Activated CD8-positive, alpha-beta memory T cell treated with anti-CD3 and anti-CD28 coated beads for 1 hour (primary cell): ENCODE measurements around the gene FAM9C.
"Not testable (repeated sequence)": the region's sequence is repeated elsewhere in the genome, so short reads cannot be mapped to it uniquely, and the experiment has no call there.

Source experiments
- DNase-seq, 2 donors: peaks; one replicate each; pipeline ENCODE4 v3.0.0-alpha.2; 2020; ENCODE audit warnings: low read depth in 1 of 2; ENCODE audit errors: extremely low read depth in 1 of 2

FAM9C gene

DNA sequence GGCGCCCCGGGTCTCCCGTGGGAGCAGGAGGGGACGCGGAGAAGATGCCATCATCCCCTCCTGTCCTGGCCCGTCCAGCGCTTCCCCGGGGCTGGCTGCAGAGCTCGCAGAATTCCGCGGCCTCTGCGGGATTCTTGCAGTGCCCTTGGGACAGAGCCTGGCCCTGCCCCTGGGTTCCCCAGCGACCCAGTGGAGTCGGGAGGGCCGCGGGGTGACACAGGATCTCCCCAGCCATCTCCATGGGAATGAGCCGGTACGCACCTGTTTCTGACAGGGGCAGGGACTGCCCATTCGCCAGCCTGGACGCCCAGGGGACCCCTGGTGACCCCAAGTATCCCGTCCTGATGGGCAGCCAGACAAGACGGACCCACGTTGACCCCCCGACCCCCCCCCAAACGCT, 482 bp downstream of the FAM9C start:
- no peak for DNase-seq

DNA sequence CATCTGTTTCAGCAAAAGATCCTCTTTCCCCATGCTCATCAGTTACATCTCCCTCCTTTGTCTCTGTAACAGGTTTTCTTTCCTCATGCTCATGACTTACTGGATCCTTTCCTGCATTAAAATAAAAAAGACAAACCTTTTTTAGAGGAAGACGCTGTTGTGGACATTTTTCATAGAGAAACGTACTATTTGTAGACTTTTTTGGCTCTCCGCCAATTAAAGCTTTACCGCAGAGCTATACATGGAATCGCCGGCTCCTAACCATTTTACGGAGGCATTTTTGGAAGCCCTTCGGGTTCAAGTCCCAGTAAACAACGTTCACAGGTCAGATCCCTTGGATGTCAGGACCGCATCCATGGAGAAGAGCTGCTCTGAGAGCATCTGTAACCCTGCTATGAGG, 1.3 kb downstream of the FAM9C start:
- no peak for DNase-seq

DNA sequence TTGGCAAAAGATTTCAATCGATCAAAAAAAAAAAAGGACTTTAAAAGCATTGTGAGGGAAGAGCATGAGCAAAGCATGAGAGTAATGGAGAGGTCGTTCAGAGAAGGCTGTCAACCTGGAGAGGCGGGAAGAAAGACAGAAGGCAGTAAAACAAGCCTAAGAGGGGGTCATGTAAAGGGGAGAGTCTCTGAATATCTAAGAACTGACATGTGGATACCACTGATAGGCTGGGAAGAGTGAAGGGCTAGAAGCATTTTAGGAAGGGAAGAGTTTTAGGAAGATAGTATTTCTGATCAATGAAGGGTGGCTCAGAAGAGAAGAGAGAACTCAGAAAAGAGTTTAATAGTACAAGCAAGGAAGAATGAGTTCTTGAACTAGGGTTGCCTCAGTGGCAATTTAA, 7.5 kb downstream of the FAM9C start:
- no peak for DNase-seq

- no peak for DNase-seq
Measured at GRCh38 chrX:13033193-13033592, 11.2 kb downstream of the FAM9C start.

DNA sequence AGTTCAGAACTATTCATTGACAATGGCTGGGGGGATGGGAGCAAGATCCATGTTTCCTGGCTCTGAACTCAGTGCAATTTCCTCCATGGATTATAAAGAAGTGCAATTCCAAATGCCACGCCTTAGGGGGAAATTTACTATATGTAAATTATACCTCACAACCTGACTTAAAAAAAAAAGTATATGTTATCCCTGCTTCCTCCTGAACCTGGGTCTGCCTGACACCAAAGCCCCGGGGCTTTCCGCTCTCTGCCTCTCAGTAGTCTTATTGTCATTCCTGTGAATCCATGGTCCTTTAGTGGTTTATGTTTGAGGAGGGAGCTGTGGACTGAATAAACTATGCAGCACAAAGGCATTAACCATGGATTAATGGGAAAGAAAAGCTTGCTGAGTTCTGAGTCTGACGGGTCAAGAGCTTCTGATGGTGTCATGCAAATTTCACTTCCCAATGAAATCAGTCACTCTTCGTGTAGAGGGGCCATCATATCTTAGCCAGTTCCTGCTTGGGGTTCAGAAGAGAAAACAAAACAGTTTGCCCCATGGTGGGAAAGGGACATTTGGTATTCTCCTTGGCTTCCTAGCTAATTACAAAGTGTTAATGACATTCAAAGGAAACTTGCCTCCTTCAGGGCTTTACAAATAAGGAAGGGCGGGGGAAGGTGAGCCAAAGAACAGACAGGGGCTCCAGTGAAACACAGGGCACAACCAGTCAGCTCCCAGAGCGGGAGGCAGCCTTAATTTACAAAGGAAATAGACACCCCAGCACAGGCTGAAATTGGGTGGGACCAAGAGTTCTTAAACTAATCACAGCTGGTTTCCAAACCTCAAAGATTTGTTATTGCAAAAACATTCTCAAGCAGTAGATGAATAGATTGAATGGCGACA, 14.3 kb downstream of the FAM9C start:
- DNase-seq, result no peak

DNA sequence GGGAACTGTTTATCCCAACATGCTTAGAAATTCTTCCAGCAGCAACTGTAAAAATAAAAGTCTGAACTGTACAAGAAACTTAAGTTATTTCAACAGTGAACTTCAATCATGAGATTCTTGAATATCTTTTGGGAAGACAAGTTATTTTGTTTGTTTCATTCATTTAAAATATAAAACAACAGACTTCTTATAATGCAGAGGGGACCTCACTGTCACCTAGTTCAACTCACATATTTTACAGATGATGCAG, 14.9 kb downstream of the FAM9C start:
- no peak for DNase-seq

DNA sequence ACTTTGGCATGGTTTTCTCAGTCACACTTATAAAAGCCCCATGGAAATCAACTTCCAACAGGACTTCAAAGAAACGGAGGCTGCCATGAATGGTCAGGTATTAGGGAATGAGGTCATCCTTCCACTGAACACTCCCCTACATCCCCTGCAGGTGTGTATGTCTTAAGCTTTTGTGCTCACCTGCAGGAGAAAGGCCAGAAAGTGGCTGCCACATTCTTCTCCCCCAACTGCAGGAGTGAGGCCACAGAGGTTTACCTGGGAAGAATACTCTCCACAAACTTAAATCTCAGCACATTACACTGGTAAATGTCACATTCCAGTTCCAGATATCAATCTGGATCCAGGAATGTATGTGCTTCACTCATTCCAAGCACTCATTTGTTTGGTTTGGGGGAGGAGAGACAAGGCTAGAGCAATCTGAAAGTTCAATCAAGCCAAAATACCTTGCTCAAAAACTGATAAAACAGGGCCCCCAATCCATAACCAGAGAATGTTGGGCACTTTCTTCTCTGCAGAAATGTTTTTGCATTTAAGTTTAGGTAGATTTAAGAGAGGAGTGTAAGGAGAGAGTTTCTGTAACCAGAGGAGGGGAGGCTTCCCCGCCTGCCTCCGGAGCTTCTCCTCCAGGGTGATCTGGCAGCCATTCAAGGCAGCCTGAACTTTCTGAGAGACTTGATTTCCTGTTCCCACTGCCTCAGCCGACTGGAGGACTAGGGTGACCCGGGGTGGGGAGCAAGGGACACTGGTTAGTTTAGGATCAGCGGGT, 15.4 kb downstream of the FAM9C start:
- DNase-seq, result no peak

DNA sequence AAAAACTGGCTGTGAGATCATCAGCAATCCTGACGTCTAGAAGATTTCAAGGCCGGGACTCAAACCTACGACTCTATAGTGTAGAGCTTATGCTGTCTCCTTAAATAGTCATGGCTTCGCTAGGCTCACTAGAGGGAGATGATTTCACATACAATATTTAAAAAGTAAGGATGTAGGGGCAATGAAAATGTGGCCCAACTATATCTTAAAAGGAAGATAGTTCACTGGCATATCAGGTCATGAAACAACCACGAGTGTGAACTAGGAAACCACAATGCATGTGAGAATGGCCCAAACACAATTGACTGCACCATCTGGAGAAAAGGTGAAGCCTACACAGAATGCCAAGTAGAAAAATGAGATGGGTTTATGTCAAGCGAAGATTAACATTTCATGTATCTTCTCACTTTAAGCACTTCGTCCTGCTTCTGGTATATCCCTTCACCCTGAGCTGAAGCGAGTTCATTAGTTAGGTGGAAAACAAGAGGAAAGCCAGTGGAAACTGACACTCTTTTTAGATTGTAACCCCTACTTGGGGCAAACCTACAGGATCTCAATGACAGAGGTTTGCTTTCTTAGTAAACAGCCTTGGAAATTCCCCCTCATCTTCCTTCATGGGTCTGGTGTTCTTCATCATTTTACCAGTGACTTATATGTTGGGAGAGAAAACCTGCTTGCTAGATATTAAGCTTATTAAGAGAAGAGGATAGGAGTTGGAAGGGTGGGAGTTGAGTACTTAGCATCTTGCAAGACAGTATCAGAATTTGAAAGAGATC, 17.4 kb downstream of the FAM9C start:
- no peak for DNase-seq

GRCh38 chrX:13024986-13025385, 19.4 kb downstream of the FAM9C start:
- no peak for DNase-seq

DNA sequence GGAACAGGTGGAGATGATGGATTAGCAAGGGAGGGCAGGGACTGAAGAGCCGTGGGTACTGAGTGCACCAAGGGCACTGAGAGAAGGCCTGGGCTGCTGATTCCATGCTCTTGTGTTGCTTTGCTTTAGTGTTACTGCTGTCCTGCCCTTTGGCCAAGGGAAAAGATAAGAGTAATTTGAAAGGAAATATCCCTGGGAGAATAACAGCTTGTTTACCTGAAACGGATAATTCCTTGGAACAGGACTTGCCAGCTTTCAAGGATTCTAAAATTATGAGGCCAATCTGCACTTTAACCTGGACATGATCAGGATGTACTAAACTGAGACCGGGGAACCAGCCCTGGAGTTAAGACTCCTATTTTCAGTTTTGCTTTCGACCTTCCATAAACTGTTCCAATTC, 20.4 kb downstream of the FAM9C start:
- no peak for DNase-seq

- no peak for DNase-seq
Measured at GRCh38 chrX:13023567-13023966, 20.9 kb downstream of the FAM9C start.

GRCh38 chrX:13022926-13023325, 21.5 kb downstream of the FAM9C start:
- DNase-seq, result no peak

GRCh38 chrX:13016731-13017130, 27.7 kb downstream of the FAM9C start:
- DNase-seq, result not testable (repeated sequence)

- no peak for DNase-seq
Measured at GRCh38 chrX:13015536-13016236, 28.7 kb downstream of the FAM9C start.

DNA sequence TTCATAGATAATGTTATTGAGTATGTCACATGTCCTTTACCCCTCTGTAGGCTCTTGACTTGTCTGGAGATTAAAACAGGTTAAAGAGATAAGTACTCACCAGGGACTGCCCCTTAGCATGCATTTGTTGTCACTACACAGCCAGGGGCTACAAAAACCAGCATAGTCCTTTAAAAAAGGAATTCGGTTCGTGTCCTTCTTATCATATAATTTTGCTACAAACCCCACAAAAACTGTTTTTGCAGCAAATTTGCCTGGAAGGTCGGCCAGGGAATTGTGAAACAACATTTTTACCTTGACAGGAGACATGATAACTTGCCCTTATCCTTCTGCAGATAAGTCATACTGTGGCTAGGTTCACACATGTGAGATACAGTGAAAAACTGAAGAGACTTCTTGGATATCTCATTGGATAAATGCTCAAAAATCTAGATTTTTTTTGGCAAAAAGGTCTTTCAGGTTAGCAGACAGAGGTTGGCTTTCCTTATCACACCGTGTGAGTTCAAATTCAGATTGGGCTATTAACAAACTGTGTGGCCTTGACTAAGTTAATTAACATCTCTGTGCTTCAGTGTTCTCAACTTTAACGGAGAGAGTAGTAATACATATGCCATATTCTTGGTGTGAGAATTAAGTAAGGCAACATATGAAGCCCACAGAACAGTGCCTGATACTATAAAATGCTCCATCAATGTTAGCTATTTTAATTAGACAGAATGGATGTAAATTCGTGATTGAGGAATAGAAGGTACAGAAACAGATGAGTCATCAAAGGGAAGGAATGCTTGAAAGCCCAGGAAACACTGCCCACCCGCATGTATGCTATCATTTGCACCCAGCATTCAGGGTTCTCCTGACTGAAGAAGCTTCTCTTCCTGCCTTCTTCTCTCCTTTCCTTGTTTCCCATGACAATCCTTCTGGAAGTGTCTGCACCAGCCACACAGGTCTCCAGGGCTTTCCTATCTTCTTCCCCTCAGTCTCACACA, 30.0 kb downstream of the FAM9C start:
- DNase-seq, result no peak

- DNase-seq, result no peak
Measured at GRCh38 chrX:13013363-13014110, 30.9 kb downstream of the FAM9C start.

- no peak for DNase-seq
Measured at GRCh38 chrX:13010546-13010945, 33.9 kb downstream of the FAM9C start.

- no peak for DNase-seq
Measured at GRCh38 chrX:13009844-13010243, 34.6 kb downstream of the FAM9C start.

DNA sequence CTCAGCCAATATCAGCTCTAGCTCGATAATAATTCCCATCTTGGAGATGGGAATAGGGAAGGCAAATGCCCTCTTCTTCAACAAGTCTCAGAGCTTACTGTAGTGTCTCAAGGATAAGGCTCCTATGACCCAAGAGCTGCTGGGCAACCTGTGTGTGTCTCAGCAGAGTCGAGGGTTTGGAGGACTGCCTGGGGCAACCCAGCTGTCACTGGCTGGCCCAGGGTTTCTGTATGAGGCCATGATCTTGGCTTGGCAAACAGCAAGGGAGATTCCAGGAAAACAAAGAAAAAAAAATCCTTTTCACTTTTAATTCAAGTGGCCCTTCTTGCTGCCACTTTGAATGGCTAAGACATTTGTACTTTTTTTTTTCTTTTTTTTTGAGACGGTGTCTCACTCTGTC, 35.1 kb downstream of the FAM9C start:
- DNase-seq, result no peak
